ENCODE measurements around the gene CIT. TPM values are rescaled to one million over a fixed set of nuclear protein-coding genes. Genes with fewer than 3 reads are reported as not detected.

CIT gene
- total RNA-seq, 6 experiments from 2014 or later, result 23.1 to 55.5 (median 48.3) TPM

GRCh38 chr12:119804011-119804641, 73.0 kb downstream of the CIT start:
- peaks cover 6% of the 10 kb centered on the region; the same call in 1 of the 2 replicates for H3K9me3 Mint-ChIP-seq
- DNase-seq, result peak; percentile 82
- H3K4me1 Mint-ChIP-seq (ENCODE audit: low read depth), result peaks cover 54% of the 10 kb centered on the region
- peak overlapping the region; percentile 81 for H3K4me3 Mint-ChIP-seq
- no peaks in the 10 kb centered on the region; the same call in 1 of the 2 replicates for H3K27me3 Mint-ChIP-seq (ENCODE audit: insufficient read depth)
- H3K27ac Mint-ChIP-seq, result peak overlapping the region; percentile 70
- peak; percentile 76 for TF ChIP-seq CTCF (IDR thresholded peaks at IDR 0.05)
- H3K36me3 Mint-ChIP-seq (ENCODE audit: low read depth), result peaks cover 7% of the 10 kb centered on the region

- Mint-ChIP-seq H3K27me3 (ENCODE audit: insufficient read depth) (no peaks in the 10 kb centered on the region; the same call in 1 of the 2 replicates), H3K4me1 (ENCODE audit: low read depth) (peaks cover 47% of the 10 kb centered on the region), H3K36me3 (ENCODE audit: low read depth) (peaks cover 7% of the 10 kb centered on the region), H3K4me3 (peak overlapping the region; percentile 81), H3K9me3 (peaks cover 6% of the 10 kb centered on the region; the same call in 1 of the 2 replicates), H3K27ac (peak overlapping the region; percentile 70)
- TF ChIP-seq CTCF (IDR thresholded peaks at IDR 0.05), result no peak
- DNase-seq, result peak; percentile 40
Observed at GRCh38 chr12:119803381-119803791, 73.7 kb downstream of the CIT start.

- no peaks in the 10 kb centered on the region; the same call in 1 of the 2 replicates for H3K27me3 Mint-ChIP-seq (ENCODE audit: insufficient read depth)
- H3K4me3 Mint-ChIP-seq, result peak overlapping the region; percentile 31
- peak overlapping the region; percentile 44 for H3K27ac Mint-ChIP-seq
- DNase-seq, result peak; percentile 37
- peaks cover 6% of the 10 kb centered on the region; the same call in 1 of the 2 replicates for H3K9me3 Mint-ChIP-seq
- H3K36me3 Mint-ChIP-seq (ENCODE audit: low read depth), result peaks cover 7% of the 10 kb centered on the region
- peaks cover 41% of the 10 kb centered on the region for H3K4me1 Mint-ChIP-seq (ENCODE audit: low read depth)
- no peak for TF ChIP-seq CTCF (IDR thresholded peaks at IDR 0.05)
Observed at GRCh38 chr12:119802472-119802871, 74.6 kb downstream of the CIT start.

GRCh38 chr12:119797090-119797489, 80.0 kb downstream of the CIT start:
- H3K4me3 Mint-ChIP-seq, result no peak overlapping the region
- no peak overlapping the region for H3K27ac Mint-ChIP-seq
- peaks cover 2% of the 10 kb centered on the region; the same call in 1 of the 2 replicates for H3K4me1 Mint-ChIP-seq (ENCODE audit: low read depth)
- H3K27me3 Mint-ChIP-seq (ENCODE audit: insufficient read depth), result no peaks in the 10 kb centered on the region; the same call in 1 of the 2 replicates
- no peak for DNase-seq
- H3K36me3 Mint-ChIP-seq (ENCODE audit: low read depth), result no peaks in the 10 kb centered on the region; the same call in 1 of the 2 replicates
- no peak for TF ChIP-seq CTCF (IDR thresholded peaks at IDR 0.05)
- H3K9me3 Mint-ChIP-seq, result no peaks in the 10 kb centered on the region

GRCh38 chr12:119796292-119796691, 80.8 kb downstream of the CIT start:
- H3K4me3 Mint-ChIP-seq, result no peak overlapping the region
- TF ChIP-seq CTCF (IDR thresholded peaks at IDR 0.05), result no peak
- no peaks in the 10 kb centered on the region; the same call in 1 of the 2 replicates for H3K36me3 Mint-ChIP-seq (ENCODE audit: low read depth)
- H3K27ac Mint-ChIP-seq, result no peak overlapping the region
- H3K27me3 Mint-ChIP-seq (ENCODE audit: insufficient read depth), result no peaks in the 10 kb centered on the region; the same call in 1 of the 2 replicates
- H3K9me3 Mint-ChIP-seq, result no peaks in the 10 kb centered on the region
- DNase-seq, result no peak
- H3K4me1 Mint-ChIP-seq (ENCODE audit: low read depth), result no peaks in the 10 kb centered on the region

Data from HFFc6 (cell line).